PC-9 (cell line): ENCODE measurements around the gene AFG3L2. TPM values are rescaled to one million over a fixed set of nuclear protein-coding genes. Genes with fewer than 3 reads are reported as not detected.

Experiments
- BruUV-seq: library from RNA; stranded (reverse); fragments of 400-500 nt; replicated peaks from 2 replicates; lab custom pipeline; 2021; lab: Mats Ljungman, UMichigan
- CTCF ChIA-PET: fragments of 300-600 bp; sonication (Branson Sonifier 250); formaldehyde crosslinking; loops from one replicate; lab custom pipeline; 2022; ENCODE audit warnings: antibody characterized with exemption; lab: Charles Lee
- POLR2A ChIA-PET: fragments of 300-600 bp; sonication (Branson Sonifier 250); formaldehyde crosslinking; loops from one replicate; lab custom pipeline; 2022; ENCODE audit warnings: antibody characterized with exemption; ENCODE audit not compliant: unreplicated experiment; lab: Charles Lee
- DNase-seq, 2 experiments: peaks; one replicate each; pipeline versions ENCODE4 v3.0.0 to v3.0.0-alpha.2; 2015 to 2022; ENCODE audit warnings: mixed read lengths in 1 of 2
- H2AFZ ChIP-seq: fragments of 200-600 bp; sonication (generic); 2 replicates; pipeline ENCODE4 v1.8.1; 2017; ENCODE audit warnings: antibody characterized with exemption
- H3F3A ChIP-seq: fragments of 200-600 bp; sonication (generic); 2 replicates; pipeline ENCODE4 v1.8.1; 2017; ENCODE audit warnings: antibody characterized with exemption, mild to moderate bottlenecking, low read depth; ENCODE audit not compliant: insufficient read depth
- H3K27ac ChIP-seq: fragments of 200-600 bp; sonication (generic); 2 replicates; pipeline ENCODE4 v1.6.1; 2016; ENCODE audit warnings: mixed run types
- H3K27me3 ChIP-seq: fragments of 200-600 bp; sonication (generic); 2 replicates; pipeline ENCODE4 v1.6.1; 2016; ENCODE audit warnings: low read depth, mixed run types; ENCODE audit not compliant: insufficient read depth
- H3K36me3 ChIP-seq: fragments of 200-600 bp; sonication (generic); 2 replicates; pipeline ENCODE4 v1.6.1; 2016; ENCODE audit warnings: low read depth, mixed run types
- H3K4me1 ChIP-seq: fragments of 200-600 bp; sonication (generic); replicated peaks from 2 replicates; pipeline ENCODE4 v1.6.1; 2016; ENCODE audit warnings: mixed run types; ENCODE audit not compliant: insufficient read depth
- H3K4me2 ChIP-seq: fragments of 200-600 bp; sonication (generic); 2 replicates; pipeline ENCODE4 v1.6.1; 2017; ENCODE audit warnings: mixed run types
- H3K4me3 ChIP-seq: fragments of 200-600 bp; sonication (generic); 2 replicates; pipeline ENCODE4 v1.6.1; 2016; ENCODE audit warnings: mixed run types
- H3K79me2 ChIP-seq: fragments of 200-600 bp; sonication (generic); 2 replicates; pipeline ENCODE4 v1.6.1; 2017; ENCODE audit warnings: low read depth, mixed run types
- H3K9me2 ChIP-seq: fragments of 200-600 bp; sonication (generic); 2 replicates; pipeline ENCODE4 v1.8.1; 2017; ENCODE audit warnings: mild to moderate bottlenecking; ENCODE audit not compliant: insufficient read depth
- H3K9me3 ChIP-seq: fragments of 200-600 bp; sonication (generic); 2 replicates; pipeline ENCODE4 v1.8.1; 2016; ENCODE audit warnings: low read depth; ENCODE audit not compliant: insufficient read depth
- H4K20me1 ChIP-seq: fragments of 200-600 bp; sonication (generic); 2 replicates; pipeline ENCODE4 v1.8.1; 2017; ENCODE audit not compliant: insufficient read depth
- EZH2 ChIP-seq: fragments of 200-600 bp; sonication (generic); IDR thresholded peaks from 2 replicates; pipeline ENCODE4 v1.8.0; 2017; ENCODE audit warnings: antibody characterized with exemption, low read depth
- intact Hi-C: fragments of 100-400 bp; cut with micrococcal nuclease; formaldehyde crosslinking; loops from one replicate; pipeline ENCODE4 v1.10.0; 2022; ENCODE audit not compliant: unreplicated experiment
- total RNA-seq: library from RNA; stranded (reverse); gene quantifications from 2 replicates; pipeline ENCODE4 v1.2.3, GENCODE V29; 2021
- TF ChIP-seq, protein P1 (sequence below): fragments of 200-600 bp; sonication (generic); conservative IDR thresholded peaks from 2 replicates; pipeline ENCODE4 v1.6.1; 2017; ENCODE audit warnings: mixed run types, antibody characterized with exemption, mild to moderate bottlenecking, moderate library complexity

The AFG3L2 gene
- total RNA-seq, 1 experiment from 2014 or later = 69.4 TPM

DNA sequence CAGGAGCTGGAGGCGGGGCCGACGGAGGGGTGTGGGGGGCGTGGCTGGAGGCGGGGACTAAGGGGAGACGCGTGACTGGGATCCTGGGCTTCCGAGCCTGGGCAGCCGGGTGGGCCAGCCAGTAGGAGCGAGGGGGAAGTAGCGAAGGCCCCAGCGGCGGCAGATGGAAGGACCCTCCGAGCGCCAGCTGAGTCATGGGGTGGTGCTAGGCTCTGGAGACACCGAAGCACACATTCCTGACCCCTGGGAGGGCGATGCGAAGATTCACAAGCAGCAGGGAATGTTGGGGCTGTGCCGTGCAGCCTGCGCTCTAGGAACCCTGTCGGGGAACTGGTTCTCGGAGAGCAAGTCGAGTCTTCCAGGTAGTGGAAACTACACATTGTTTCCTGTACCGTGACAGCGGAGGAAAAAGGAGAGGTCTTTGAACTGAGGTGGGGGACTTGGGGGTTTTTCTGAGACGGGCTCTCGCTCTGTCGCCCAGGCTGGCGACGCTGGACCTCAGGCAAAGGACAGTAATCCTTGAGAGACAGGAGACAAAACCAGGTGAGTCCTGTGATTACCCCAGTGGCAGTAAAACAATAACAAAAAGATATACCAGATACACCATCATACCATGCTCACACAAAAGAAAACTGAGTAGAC lies 650 bp upstream of the AFG3L2 start:
- TSS peak; percentile 91 for BruUV-seq
- H2AFZ ChIP-seq = peak overlapping the region; percentile 79
- TF ChIP-seq EZH2 = no peak
- TF ChIP-seq, protein P1, sequence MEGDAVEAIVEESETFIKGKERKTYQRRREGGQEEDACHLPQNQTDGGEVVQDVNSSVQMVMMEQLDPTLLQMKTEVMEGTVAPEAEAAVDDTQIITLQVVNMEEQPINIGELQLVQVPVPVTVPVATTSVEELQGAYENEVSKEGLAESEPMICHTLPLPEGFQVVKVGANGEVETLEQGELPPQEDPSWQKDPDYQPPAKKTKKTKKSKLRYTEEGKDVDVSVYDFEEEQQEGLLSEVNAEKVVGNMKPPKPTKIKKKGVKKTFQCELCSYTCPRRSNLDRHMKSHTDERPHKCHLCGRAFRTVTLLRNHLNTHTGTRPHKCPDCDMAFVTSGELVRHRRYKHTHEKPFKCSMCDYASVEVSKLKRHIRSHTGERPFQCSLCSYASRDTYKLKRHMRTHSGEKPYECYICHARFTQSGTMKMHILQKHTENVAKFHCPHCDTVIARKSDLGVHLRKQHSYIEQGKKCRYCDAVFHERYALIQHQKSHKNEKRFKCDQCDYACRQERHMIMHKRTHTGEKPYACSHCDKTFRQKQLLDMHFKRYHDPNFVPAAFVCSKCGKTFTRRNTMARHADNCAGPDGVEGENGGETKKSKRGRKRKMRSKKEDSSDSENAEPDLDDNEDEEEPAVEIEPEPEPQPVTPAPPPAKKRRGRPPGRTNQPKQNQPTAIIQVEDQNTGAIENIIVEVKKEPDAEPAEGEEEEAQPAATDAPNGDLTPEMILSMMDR = no peak
- peak overlapping the region; percentile 67 for H3K27ac ChIP-seq
- intact Hi-C loops = loop anchor here (1.0 to 10.0 kb wide), 8 partner anchors 29 to 570 kb away; partner anchors contain the start of genes ANKRD62, IMPA2, PRELID3A and SPIRE1
- peaks cover 39% of the 10 kb centered on the region for H3K79me2 ChIP-seq
- H3K4me1 ChIP-seq = peaks cover 27% of the 10 kb centered on the region
- POLR2A ChIA-PET = interaction anchor here (0.6 to 0.9 kb wide), 15 partner anchors 41 to 1236 kb away, joined by 3 to 20 read pairs (median 4); partner anchors contain the start of genes CEP192 and PTPN2
- H3K27me3 ChIP-seq = no peaks in the 10 kb centered on the region
- no peaks in the 10 kb centered on the region for H3K9me2 ChIP-seq
- no peaks in the 10 kb centered on the region for H3K9me3 ChIP-seq
- peaks cover 10% of the 10 kb centered on the region; the same call in 1 of the 2 replicates for H3K36me3 ChIP-seq
- peak overlapping the region; percentile 56 for H3K4me3 ChIP-seq
- H3K4me2 ChIP-seq = peak overlapping the region; percentile 72
- no peak for DNase-seq
- CTCF ChIA-PET = no interaction called here
- peaks cover 26% of the 10 kb centered on the region for H4K20me1 ChIP-seq
- peaks cover 23% of the 10 kb centered on the region for H3F3A ChIP-seq

DNA sequence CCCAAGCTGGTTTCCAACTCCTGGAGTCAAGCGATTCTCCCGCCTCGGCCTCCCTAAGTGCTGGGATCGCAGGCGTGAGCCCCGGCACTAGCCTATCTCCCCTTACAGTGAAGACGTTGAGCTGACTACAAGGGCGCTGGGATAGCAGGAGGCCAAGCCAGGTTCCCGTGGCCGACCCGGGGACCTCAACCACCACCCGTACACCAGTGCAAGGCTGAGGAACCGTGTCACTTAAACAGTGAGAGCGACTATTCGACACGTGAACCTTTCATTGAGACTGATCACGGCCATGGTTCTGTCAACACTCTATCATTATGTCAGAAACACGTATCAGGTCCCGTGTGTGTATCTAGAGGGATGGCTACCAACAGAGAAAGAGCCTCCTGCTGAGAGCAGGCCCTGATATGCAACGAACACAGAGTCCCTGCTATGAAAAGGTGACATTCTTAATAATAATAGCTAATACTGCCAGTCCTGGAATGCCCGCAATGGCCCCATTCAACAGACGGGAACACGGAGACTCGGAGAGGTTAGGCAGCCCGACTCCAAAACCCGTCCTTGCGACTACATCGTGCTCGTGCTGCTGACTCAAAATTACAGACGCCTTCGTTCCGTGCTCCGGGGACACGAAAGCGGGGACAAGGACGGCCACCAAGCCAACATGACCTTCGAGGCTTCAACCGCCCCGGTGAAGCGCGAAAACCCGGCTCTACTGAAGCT lies 833 bp downstream of the AFG3L2 start:
- Histone ChIP-seq H2AFZ (peak overlapping the region; percentile 66), H3K9me2 (no peaks in the 10 kb centered on the region), H3K27ac (peak overlapping the region; percentile 87), H3K4me1 (peaks cover 40% of the 10 kb centered on the region), H3K4me2 (peak overlapping the region; percentile 84), H3K9me3 (no peaks in the 10 kb centered on the region), H3K4me3 (peak overlapping the region; percentile 86), H3F3A (peaks cover 23% of the 10 kb centered on the region), H3K79me2 (peaks cover 54% of the 10 kb centered on the region), H4K20me1 (peaks cover 36% of the 10 kb centered on the region), H3K36me3 (peaks cover 10% of the 10 kb centered on the region; the same call in 1 of the 2 replicates), H3K27me3 (no peaks in the 10 kb centered on the region)
- CTCF ChIA-PET = interaction anchor here (0.5 to 1.0 kb wide), 2 partner anchors 39 to 105 kb away, joined by 3 read pairs; no protein-coding TSS in a partner anchor
- BruUV-seq = TSS peak; percentile 47
- intact Hi-C loops = loop anchor here (2.0 to 10.0 kb wide), 4 partner anchors 31 to 391 kb away; partner anchors contain the start of genes ANKRD62, IMPA2, PRELID3A and SPIRE1
- TF ChIP-seq, protein P1 = no peak
- no peak for TF ChIP-seq EZH2
- DNase-seq = peak in 1 of 2 experiments; percentile 22
- POLR2A ChIA-PET = interaction anchor here (0.6 to 0.7 kb wide), 3 partner anchors 67 to 132 kb away, joined by 3 to 8 read pairs (median 4); no protein-coding TSS in a partner anchor

DNA sequence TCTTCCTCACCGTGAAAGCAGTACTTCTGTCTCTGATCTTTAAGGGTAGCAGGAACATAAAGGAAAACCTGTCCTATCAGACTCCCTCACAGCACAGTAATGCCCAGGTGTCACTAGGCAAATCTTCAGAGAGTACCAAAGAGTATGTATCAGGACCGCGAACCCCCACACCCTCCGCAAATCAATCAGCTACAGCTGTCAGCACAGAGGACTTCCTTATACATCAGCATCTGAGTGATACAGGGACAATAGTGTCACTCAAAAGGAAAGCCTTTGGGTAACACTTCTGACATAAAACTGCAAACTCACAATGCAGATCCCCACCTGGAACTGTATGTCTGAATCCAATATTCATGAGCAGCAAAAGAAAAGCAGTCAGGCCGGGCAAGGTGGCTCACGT lies 2.6 kb downstream of the AFG3L2 start:
- no TSS peak for BruUV-seq
- CTCF ChIA-PET = no interaction called here
- Histone ChIP-seq H3K4me3 (no peak overlapping the region), H3K4me1 (peaks cover 40% of the 10 kb centered on the region), H3K79me2 (peaks cover 68% of the 10 kb centered on the region), H3K4me2 (peak overlapping the region; percentile 84; the same call in 1 of the 2 replicates), H3K27ac (no peak overlapping the region), H3K36me3 (peaks cover 14% of the 10 kb centered on the region; the same call in 1 of the 2 replicates), H2AFZ (no peak overlapping the region), H3K9me3 (no peaks in the 10 kb centered on the region), H4K20me1 (peaks cover 36% of the 10 kb centered on the region), H3F3A (peaks cover 23% of the 10 kb centered on the region), H3K9me2 (no peaks in the 10 kb centered on the region), H3K27me3 (no peaks in the 10 kb centered on the region)
- DNase-seq = no peak
- TF ChIP-seq EZH2 = no peak
- TF ChIP-seq, protein P1 = no peak
- intact Hi-C loops = loop anchor here (10.0 kb wide), 1 partner anchor 390 kb away; the partner anchor contains the start of gene IMPA2
- POLR2A ChIA-PET = interaction anchor here (0.6 kb wide), 1 partner anchor 219 kb away, joined by 3 read pairs; no protein-coding TSS in a partner anchor
